ENCODE results near the gene STK38.
"Not testable (repeated sequence)": the region's sequence is repeated elsewhere in the genome, so short reads cannot be mapped to it uniquely, and the experiment has no call there.

The STK38 gene

DNA sequence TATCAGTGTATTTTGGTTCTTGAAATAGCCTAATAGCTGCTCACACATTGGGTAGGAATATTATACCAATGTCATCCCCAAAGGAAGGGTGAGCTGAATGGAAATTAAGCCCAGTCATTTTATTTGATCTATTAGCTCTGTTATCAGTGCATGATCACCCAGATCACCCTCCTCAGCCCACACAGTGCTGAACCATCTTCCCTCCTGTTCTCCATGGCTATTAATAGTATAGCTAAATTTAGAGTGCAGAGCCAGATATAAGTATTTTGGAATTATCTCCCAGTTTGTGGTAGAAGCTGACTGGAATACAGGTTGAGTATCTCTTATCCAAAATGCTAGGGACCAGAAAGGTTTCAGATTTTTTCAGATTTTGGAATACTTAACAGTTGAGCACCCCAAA, 59.1 kb downstream of the STK38 start:
- peaks cover 4% of the 10 kb centered on the region for H3K4me1 ChIP-seq (ENCODE audit: control insufficient read depth, insufficient read depth, low read length, poor library complexity, severe bottlenecking)
- H3K36me3 ChIP-seq (ENCODE audit: control insufficient read depth, insufficient read depth, low read length), result peaks cover 89% of the 10 kb centered on the region

DNA sequence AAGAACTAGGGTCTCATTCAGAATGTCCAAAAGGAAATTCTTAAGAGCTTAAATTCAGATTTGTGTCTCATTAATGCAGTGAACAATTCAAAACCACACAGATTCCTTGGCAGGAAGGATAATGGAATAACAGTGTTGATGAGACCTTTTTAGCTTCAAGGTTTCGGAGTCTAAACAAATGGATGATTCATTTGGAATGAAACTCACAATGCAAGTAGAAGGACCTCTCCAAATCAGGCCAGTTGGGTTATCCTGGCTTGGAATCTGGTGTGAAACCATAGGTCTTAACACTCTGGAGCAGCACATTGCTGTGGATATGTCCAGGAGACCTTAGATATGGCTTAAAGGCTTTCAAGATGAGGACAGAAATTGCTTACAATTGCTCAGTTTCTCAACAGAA, 59.6 kb downstream of the STK38 start:
- Histone ChIP-seq H3K4me1 (ENCODE audit: control insufficient read depth, insufficient read depth, low read length, poor library complexity, severe bottlenecking) (peaks cover 4% of the 10 kb centered on the region), H3K4me3 (ENCODE audit: extremely low read depth, insufficient read depth, low read length, poor library complexity, severe bottlenecking) (no peak overlapping the region), H3K9me3 (ENCODE audit: control insufficient read depth, low read length) (no peaks in the 10 kb centered on the region), H3K27ac (ENCODE audit: low read depth, low read length, severe bottlenecking) (no peak overlapping the region), H3K36me3 (ENCODE audit: control insufficient read depth, insufficient read depth, low read length) (peaks cover 89% of the 10 kb centered on the region)
- 89 to 100% methylated on average over 1 of the region's 1 CpG for WGBS, 2 experiments (ENCODE audit: insufficient coverage in 2 of 2)

More for the DNA sequence above, 59.1 kb downstream of the STK38 start:
- no peaks in the 10 kb centered on the region for H3K9me3 ChIP-seq (ENCODE audit: control insufficient read depth, low read length)
- H3K27ac ChIP-seq (ENCODE audit: low read depth, low read length, severe bottlenecking), result no peak overlapping the region
- no peak overlapping the region for H3K4me3 ChIP-seq (ENCODE audit: extremely low read depth, insufficient read depth, low read length, poor library complexity, severe bottlenecking)

DNA sequence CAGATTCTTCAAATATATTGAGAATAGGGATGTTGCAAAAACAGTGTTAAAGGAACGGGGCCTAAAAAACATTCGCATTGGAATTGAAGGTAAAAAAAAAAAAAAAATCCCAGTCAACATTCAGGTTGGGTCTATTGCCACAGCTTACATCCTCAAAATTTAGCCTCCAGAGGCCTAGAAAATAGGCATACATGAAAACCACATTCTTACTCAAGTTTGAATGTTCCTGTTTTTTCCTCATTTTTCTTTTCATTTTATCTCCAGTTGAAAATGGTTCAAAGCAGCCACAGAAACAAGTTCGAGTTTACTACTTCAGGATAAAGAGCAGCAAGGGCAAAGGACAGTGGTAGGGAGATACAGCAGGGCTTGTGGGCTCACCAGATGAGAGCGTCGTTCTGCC, 62.5 kb downstream of the STK38 start:
- Histone ChIP-seq H3K9me3 (ENCODE audit: control insufficient read depth, low read length) (no peaks in the 10 kb centered on the region), H3K27ac (ENCODE audit: low read depth, low read length, severe bottlenecking) (no peak overlapping the region), H3K4me1 (ENCODE audit: control insufficient read depth, insufficient read depth, low read length, poor library complexity, severe bottlenecking) (peaks cover 4% of the 10 kb centered on the region), H3K36me3 (ENCODE audit: control insufficient read depth, insufficient read depth, low read length) (peaks cover 96% of the 10 kb centered on the region), H3K4me3 (ENCODE audit: extremely low read depth, insufficient read depth, low read length, poor library complexity, severe bottlenecking) (no peak overlapping the region)
- 89 to 97% methylated on average over 3 of the region's 5 CpGs for WGBS, 2 experiments (ENCODE audit: insufficient coverage in 2 of 2)

DNA sequence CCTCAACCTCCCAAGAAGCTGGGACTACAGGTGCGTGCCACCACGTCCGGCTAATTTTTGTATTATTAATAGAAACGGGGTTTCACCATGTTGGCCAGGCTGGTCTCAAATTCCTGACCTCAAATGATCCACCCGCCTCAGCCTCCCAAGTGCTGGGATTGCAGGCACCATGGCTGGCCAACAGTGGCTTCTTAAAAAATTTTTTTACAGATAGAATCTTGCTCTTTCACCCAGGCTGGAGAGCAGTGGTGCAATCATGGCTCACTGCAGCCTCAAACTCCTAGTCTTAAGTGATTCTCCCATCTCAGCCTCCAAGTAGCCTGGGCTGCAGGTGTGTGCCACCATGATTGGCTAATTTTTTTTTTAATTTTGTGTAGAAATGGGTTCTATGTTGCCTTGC, 64.0 kb downstream of the STK38 start:
- not testable (repeated sequence) for H3K4me3 ChIP-seq (ENCODE audit: extremely low read depth, insufficient read depth, low read length, poor library complexity, severe bottlenecking); H3K27ac ChIP-seq (ENCODE audit: low read depth, low read length, severe bottlenecking); H3K9me3 ChIP-seq (ENCODE audit: control insufficient read depth, low read length); H3K4me1 ChIP-seq (ENCODE audit: control insufficient read depth, insufficient read depth, low read length, poor library complexity, severe bottlenecking)
- WGBS, 2 experiments (ENCODE audit: insufficient coverage in 2 of 2), result 86 to 100% methylated on average over 4 to 5 of the region's 5 CpGs
- peaks cover 95% of the 10 kb centered on the region for H3K36me3 ChIP-seq (ENCODE audit: control insufficient read depth, insufficient read depth, low read length)

DNA sequence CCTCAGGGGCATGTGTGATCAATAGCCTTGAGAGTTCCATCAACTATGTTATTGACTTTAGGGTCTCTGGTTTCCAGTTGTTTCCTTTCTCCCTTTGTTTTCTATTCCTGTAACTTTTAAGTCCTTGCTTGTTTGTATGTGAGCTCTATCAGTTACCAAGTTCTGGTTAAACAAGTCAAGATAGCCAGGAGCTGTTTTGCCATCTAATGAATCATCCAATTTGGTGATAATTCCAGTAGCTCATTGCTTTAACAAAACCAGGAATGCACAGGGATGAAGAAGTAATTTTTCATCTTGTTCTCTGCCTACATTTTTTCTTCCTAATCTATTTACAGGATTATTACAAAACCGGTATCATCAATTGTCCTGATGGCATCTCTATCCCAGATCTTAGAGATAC, 68.0 kb downstream of the STK38 start:
- Histone ChIP-seq H3K27ac (ENCODE audit: low read depth, low read length, severe bottlenecking) (no peak overlapping the region), H3K4me1 (ENCODE audit: control insufficient read depth, insufficient read depth, low read length, poor library complexity, severe bottlenecking) (peaks cover 7% of the 10 kb centered on the region), H3K36me3 (ENCODE audit: control insufficient read depth, insufficient read depth, low read length) (peaks cover 89% of the 10 kb centered on the region), H3K9me3 (ENCODE audit: control insufficient read depth, low read length) (no peaks in the 10 kb centered on the region), H3K4me3 (ENCODE audit: extremely low read depth, insufficient read depth, low read length, poor library complexity, severe bottlenecking) (no peak overlapping the region)
- no CpG with 5 or more reads among the region's 1 CpG for WGBS, 2 experiments (ENCODE audit: insufficient coverage in 2 of 2)

DNA sequence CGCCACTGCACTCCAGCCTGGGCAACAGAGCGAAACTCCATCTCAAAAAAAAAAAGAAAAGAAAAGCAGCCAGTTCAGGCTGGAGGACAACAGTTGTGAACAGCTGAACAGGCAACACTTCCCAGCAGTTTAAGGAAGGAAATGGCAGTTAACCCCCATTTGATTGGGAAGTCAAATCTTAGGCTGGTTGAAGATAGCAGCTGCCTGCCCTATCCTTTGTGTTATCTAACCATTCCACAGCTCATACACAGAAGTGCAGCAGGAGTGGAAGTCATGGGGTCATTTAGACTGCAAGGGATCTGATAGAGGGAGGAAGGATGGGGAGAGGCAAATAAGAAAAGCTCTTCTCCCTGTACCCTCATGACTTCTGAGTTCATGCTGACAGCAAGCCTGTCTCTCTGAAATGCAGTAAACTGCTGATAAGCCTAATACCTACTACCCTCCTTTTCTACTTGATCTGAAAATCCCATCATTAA, 69.2 kb downstream of the STK38 start:
- no peak overlapping the region for H3K27ac ChIP-seq (ENCODE audit: low read depth, low read length, severe bottlenecking)
- no peaks in the 10 kb centered on the region for H3K9me3 ChIP-seq (ENCODE audit: control insufficient read depth, low read length)
- WGBS, 2 experiments (ENCODE audit: insufficient coverage in 2 of 2), result 100% methylated on average over 1 of the region's 2 CpGs; no CpG with 5 or more reads in 1 of the 2 experiments
- H3K4me1 ChIP-seq (ENCODE audit: control insufficient read depth, insufficient read depth, low read length, poor library complexity, severe bottlenecking), result peaks cover 7% of the 10 kb centered on the region
- no peak overlapping the region for H3K4me3 ChIP-seq (ENCODE audit: extremely low read depth, insufficient read depth, low read length, poor library complexity, severe bottlenecking)
- H3K36me3 ChIP-seq (ENCODE audit: control insufficient read depth, insufficient read depth, low read length), result peaks cover 89% of the 10 kb centered on the region

DNA sequence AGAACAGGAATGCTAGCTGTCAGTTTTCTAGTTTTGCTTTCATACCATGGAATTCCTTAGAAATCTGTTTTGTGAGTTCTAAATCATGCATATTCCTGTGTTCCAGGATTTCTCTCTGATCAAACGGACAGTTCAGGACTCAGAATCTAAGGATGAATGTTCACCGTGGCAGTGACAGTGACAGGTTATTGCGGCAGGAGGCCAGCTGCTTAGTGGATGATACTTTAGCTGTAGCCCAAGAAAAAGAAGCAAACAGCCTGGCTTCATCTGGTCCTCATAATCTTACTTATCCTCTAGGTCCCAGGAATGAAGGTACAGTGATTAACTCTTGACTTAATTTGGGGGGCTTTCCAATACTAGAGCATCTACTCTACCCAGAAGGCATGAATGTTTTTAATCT, 77.3 kb downstream of the STK38 start:
- no peaks in the 10 kb centered on the region for H3K4me1 ChIP-seq (ENCODE audit: control insufficient read depth, insufficient read depth, low read length, poor library complexity, severe bottlenecking)
- H3K36me3 ChIP-seq (ENCODE audit: control insufficient read depth, insufficient read depth, low read length), result peaks cover 62% of the 10 kb centered on the region
- no peak overlapping the region for H3K27ac ChIP-seq (ENCODE audit: low read depth, low read length, severe bottlenecking)
- WGBS, 2 experiments (ENCODE audit: insufficient coverage in 2 of 2), result 93 to 98% methylated on average over 3 of the region's 3 CpGs
- no peak overlapping the region for H3K4me3 ChIP-seq (ENCODE audit: extremely low read depth, insufficient read depth, low read length, poor library complexity, severe bottlenecking)
- H3K9me3 ChIP-seq (ENCODE audit: control insufficient read depth, low read length), result no peaks in the 10 kb centered on the region

DNA sequence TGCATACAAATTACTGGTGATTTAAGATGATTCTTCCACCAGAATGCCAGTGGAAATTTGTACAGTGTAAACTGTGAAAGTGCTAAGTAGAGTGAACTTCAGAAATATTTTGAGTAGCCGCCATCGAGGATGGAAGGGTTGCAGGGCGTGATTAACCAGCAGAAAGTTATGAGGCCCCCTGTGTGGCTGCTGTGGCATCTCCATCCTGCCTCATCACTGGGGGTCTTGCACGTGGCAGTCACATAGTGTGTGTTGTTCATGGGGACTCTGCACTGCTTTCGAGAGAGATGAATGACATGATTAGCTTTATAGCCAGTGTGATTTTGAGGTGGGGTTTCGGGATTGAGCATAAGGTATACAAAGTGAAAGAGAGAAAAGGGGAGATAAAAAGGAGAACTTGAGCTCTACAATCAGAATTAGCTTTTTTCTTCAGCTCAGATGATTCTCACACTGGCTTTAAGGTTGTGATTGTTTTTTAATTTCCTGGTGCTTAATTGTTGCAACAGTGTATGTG, 78.1 kb downstream of the STK38 start:
- no peak overlapping the region for H3K27ac ChIP-seq (ENCODE audit: low read depth, low read length, severe bottlenecking)

DNA sequence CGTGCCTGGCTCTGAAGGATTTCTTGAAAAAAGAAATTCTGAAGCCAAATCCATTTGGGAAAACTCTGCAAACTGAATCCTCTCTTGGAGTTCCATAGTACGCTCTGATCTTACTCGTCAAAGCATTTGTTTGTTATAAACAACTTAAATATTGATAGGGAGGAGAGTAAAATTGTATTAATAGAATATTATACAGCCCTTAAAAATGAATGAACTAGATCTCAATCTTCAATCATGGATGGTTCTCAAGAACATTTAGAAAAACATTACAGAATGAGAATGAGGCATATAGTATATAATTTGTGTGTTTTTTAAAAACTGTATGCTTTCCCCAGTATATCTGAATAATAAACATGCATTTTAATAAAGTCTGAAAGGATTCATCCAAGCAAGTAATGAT, 79.7 kb downstream of the STK38 start:
- H3K9me3 ChIP-seq (ENCODE audit: control insufficient read depth, low read length), result no peaks in the 10 kb centered on the region
- peaks cover 39% of the 10 kb centered on the region for H3K36me3 ChIP-seq (ENCODE audit: control insufficient read depth, insufficient read depth, low read length)
- H3K4me3 ChIP-seq (ENCODE audit: extremely low read depth, insufficient read depth, low read length, poor library complexity, severe bottlenecking), result no peak overlapping the region
- no peak overlapping the region for H3K27ac ChIP-seq (ENCODE audit: low read depth, low read length, severe bottlenecking)
- 100% methylated on average over 1 of the region's 3 CpGs for WGBS, 2 experiments (ENCODE audit: insufficient coverage in 2 of 2)
- no peaks in the 10 kb centered on the region for H3K4me1 ChIP-seq (ENCODE audit: control insufficient read depth, insufficient read depth, low read length, poor library complexity, severe bottlenecking)

More for the DNA sequence above, 78.1 kb downstream of the STK38 start:
- Histone ChIP-seq H3K9me3 (ENCODE audit: control insufficient read depth, low read length) (no peaks in the 10 kb centered on the region), H3K4me3 (ENCODE audit: extremely low read depth, insufficient read depth, low read length, poor library complexity, severe bottlenecking) (no peak overlapping the region), H3K36me3 (ENCODE audit: control insufficient read depth, insufficient read depth, low read length) (peaks cover 54% of the 10 kb centered on the region), H3K4me1 (ENCODE audit: control insufficient read depth, insufficient read depth, low read length, poor library complexity, severe bottlenecking) (no peaks in the 10 kb centered on the region)
- 75 to 89% methylated on average over 4 to 6 of the region's 6 CpGs for WGBS, 2 experiments (ENCODE audit: insufficient coverage in 2 of 2)

DNA sequence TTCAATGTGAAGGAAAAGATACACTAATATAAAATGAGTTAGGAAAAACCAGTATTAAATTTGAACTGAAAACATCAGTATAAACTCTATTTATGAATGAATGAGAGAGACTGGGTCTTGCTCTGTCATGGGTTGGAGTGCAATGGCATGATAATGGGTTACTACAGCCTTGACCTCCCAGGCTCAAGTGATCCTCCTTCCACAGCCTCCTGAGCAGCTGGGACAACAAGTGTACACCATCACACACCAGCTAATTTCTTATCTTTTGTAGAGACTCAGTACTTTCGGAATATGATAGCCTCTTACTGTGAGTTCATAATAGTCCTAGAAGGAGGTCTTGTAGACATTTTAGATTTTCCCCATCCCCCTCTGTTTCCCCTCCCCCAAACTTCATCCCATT, 83.0 kb downstream of the STK38 start:
- H3K4me1 ChIP-seq (ENCODE audit: control insufficient read depth, insufficient read depth, low read length, poor library complexity, severe bottlenecking), result no peaks in the 10 kb centered on the region
- peaks cover 11% of the 10 kb centered on the region for H3K36me3 ChIP-seq (ENCODE audit: control insufficient read depth, insufficient read depth, low read length)
- H3K4me3 ChIP-seq (ENCODE audit: extremely low read depth, insufficient read depth, low read length, poor library complexity, severe bottlenecking), result no peak overlapping the region
- no peak overlapping the region for H3K27ac ChIP-seq (ENCODE audit: low read depth, low read length, severe bottlenecking)
- no peaks in the 10 kb centered on the region for H3K9me3 ChIP-seq (ENCODE audit: control insufficient read depth, low read length)
- WGBS, 2 experiments (ENCODE audit: insufficient coverage in 2 of 2), result no CpG with 5 or more reads among the region's 1 CpG

DNA sequence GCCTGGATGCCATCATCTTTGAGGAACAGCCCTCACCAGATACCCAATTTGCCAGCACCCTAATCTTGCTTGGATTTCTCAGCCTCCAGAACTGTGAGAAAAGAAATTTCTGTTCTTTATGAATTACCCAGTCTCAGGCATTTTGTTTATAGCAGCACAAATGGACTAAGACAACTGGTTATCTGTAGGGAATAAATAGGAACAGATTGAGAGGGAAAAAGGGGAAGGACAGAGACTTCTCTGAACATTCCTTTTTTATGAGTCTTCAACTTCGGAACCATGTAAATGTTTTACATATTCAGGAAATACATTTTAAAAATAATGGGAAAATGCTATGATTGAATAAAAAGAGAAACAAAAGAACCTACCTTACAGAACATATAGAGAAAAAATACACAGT, 83.6 kb downstream of the STK38 start:
- no peaks in the 10 kb centered on the region for H3K4me1 ChIP-seq (ENCODE audit: control insufficient read depth, insufficient read depth, low read length, poor library complexity, severe bottlenecking)
- no peaks in the 10 kb centered on the region for H3K9me3 ChIP-seq (ENCODE audit: control insufficient read depth, low read length)
- H3K4me3 ChIP-seq (ENCODE audit: extremely low read depth, insufficient read depth, low read length, poor library complexity, severe bottlenecking), result no peak overlapping the region
- WGBS, 2 experiments (ENCODE audit: insufficient coverage in 2 of 2), result no CpG with 5 or more reads among the region's 1 CpG
- no peak overlapping the region for H3K27ac ChIP-seq (ENCODE audit: low read depth, low read length, severe bottlenecking)
- H3K36me3 ChIP-seq (ENCODE audit: control insufficient read depth, insufficient read depth, low read length), result peaks cover 11% of the 10 kb centered on the region

Data from mesodermal cell (in vitro differentiated cells).